Suprapubic skin (tissue), 3 donors: Measurements from ENCODE around the gene ROR2.

Source experiments
- POLR2A ChIP-seq, 2 donors: fragments of 450-650 bp; IDR thresholded peaks; one replicate each; pipeline ENCODE4 v1.6.1; 2017; ENCODE audit warnings: antibody characterized with exemption in 2 of 2, mild to moderate bottlenecking in 2 of 2, moderate library complexity in 2 of 2
- TF ChIP-seq, protein P1 (sequence below), 2 donors: fragments of 200-600 bp in 1 of 2; fragments of 450-650 bp in 1 of 2; sonication (generic) in 1 of 2; IDR thresholded peaks; one replicate each; pipeline ENCODE4 v1.5.1; 2016 to 2019; ENCODE audit warnings: antibody characterized with exemption in 2 of 2, mild to moderate bottlenecking in 1 of 2, moderate library complexity in 1 of 2

DNA sequence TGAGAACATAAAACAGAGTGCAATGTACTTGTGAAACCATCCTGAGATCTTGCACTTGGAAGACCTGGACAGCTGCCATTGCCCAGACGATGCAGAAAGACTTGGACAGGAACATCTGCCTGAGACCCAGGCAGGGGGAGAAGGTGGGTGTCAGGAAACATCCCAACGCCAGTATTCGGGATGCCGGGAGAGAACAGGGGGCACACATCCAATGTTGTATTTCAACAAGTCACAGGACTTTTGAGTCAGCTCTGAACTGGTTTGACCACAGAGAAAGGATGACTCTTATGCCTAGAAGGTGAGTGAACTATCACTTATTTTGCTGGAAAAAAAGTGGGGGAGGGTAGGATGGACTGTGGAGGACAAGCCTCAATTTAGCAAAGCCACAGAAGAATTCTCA lies 124.6 kb downstream of the ROR2 start:
- TF ChIP-seq, protein P1, sequence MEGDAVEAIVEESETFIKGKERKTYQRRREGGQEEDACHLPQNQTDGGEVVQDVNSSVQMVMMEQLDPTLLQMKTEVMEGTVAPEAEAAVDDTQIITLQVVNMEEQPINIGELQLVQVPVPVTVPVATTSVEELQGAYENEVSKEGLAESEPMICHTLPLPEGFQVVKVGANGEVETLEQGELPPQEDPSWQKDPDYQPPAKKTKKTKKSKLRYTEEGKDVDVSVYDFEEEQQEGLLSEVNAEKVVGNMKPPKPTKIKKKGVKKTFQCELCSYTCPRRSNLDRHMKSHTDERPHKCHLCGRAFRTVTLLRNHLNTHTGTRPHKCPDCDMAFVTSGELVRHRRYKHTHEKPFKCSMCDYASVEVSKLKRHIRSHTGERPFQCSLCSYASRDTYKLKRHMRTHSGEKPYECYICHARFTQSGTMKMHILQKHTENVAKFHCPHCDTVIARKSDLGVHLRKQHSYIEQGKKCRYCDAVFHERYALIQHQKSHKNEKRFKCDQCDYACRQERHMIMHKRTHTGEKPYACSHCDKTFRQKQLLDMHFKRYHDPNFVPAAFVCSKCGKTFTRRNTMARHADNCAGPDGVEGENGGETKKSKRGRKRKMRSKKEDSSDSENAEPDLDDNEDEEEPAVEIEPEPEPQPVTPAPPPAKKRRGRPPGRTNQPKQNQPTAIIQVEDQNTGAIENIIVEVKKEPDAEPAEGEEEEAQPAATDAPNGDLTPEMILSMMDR (IDR thresholded peaks at IDR 0.05) = no peak
- no peak for TF ChIP-seq POLR2A (IDR thresholded peaks at IDR 0.05)
